ENCODE results near the gene JOSD2.

DNA sequence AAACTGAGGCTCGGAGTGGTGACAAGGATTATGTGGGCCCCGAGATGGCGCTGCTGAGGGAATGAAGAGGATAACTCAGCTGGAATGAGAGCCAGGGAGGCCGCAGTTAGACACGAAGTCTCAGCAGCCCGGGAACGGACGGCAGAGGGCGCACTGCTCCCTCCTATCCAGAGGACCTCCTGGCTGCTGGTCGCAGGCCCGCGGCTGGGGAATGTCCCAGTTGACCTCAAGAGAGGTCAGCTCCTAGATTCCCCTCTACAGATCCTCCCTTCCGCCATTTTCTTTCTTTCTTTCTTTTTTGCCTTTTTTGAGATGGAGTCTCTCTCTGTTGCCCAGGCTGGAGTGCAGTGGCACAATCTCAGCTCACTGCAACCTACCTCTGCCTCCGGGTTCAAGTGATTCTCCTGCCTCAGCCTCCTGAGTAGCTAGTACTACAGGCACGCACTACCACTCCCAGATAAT lies 26.8 kb upstream of the JOSD2 start:
- no peak for TF ChIP-seq POLR2A (IDR thresholded peaks at IDR 0.05)
- TF ChIP-seq, protein P1, sequence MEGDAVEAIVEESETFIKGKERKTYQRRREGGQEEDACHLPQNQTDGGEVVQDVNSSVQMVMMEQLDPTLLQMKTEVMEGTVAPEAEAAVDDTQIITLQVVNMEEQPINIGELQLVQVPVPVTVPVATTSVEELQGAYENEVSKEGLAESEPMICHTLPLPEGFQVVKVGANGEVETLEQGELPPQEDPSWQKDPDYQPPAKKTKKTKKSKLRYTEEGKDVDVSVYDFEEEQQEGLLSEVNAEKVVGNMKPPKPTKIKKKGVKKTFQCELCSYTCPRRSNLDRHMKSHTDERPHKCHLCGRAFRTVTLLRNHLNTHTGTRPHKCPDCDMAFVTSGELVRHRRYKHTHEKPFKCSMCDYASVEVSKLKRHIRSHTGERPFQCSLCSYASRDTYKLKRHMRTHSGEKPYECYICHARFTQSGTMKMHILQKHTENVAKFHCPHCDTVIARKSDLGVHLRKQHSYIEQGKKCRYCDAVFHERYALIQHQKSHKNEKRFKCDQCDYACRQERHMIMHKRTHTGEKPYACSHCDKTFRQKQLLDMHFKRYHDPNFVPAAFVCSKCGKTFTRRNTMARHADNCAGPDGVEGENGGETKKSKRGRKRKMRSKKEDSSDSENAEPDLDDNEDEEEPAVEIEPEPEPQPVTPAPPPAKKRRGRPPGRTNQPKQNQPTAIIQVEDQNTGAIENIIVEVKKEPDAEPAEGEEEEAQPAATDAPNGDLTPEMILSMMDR (IDR thresholded peaks at IDR 0.05), result no peak

Measured in lower leg skin (tissue), 3 donors.